Neural cell (in vitro differentiated cells): Measurements from ENCODE around the gene CDC20. TPM values are rescaled to one million over a fixed set of nuclear protein-coding genes. Genes with fewer than 3 reads are reported as not detected.

Source experiments
- H2AFZ ChIP-seq: fragments of 200-600, 300-800 bp; sonication (generic), shearing (Covaris generic); 2 replicates; pipeline ENCODE4 v1.6.0; 2014; ENCODE audit warnings: low read depth, mild to moderate bottlenecking, antibody characterized with exemption, low read length, moderate library complexity
- H3F3A ChIP-seq: fragments of 200-600 bp; shearing (Covaris generic); 2 replicates; pipeline ENCODE4 v1.6.1; 2016; ENCODE audit warnings: mild to moderate bottlenecking, moderate library complexity, mixed read lengths, antibody characterized with exemption, low read length; ENCODE audit not compliant: insufficient read depth, poor library complexity, severe bottlenecking
- H3K27ac ChIP-seq: fragments of 200-600, 300-800 bp; sonication (generic), shearing (Covaris generic); 2 replicates; pipeline ENCODE4 v1.5.1; 2014; ENCODE audit warnings: mild to moderate bottlenecking, low read length, moderate library complexity
- H3K27me3 ChIP-seq: fragments of 300-800, 200-600 bp; sonication (generic), shearing (Covaris generic); 2 replicates; pipeline ENCODE4 v1.6.0; 2014; ENCODE audit warnings: mild to moderate bottlenecking, low read depth, low read length, moderate library complexity; ENCODE audit not compliant: insufficient read depth
- H3K36me3 ChIP-seq: fragments of 300-800, 200-600 bp; sonication (generic), shearing (Covaris generic); 2 replicates; pipeline ENCODE4 v1.5.1; 2014; ENCODE audit warnings: mild to moderate bottlenecking, antibody characterized with exemption, low read length, moderate library complexity; ENCODE audit not compliant: insufficient read depth
- H3K4me2 ChIP-seq: fragments of 300-800, 200-600 bp; sonication (generic), shearing (Covaris generic); 2 replicates; pipeline ENCODE4 v1.6.0; 2014; ENCODE audit warnings: mild to moderate bottlenecking, low read length
- H3K4me3 ChIP-seq: fragments of 300-800, 200-600 bp; sonication (generic), shearing (Covaris generic); 2 replicates; pipeline ENCODE4 v1.5.1; 2014; ENCODE audit warnings: mild to moderate bottlenecking, low read length, moderate library complexity
- H3K79me2 ChIP-seq: fragments of 200-600 bp; shearing (Covaris generic); replicated peaks from 2 replicates; pipeline ENCODE4 v1.6.0; 2014; ENCODE audit warnings: mild to moderate bottlenecking, low read length, moderate library complexity; ENCODE audit not compliant: insufficient read depth
- H3K9ac ChIP-seq: fragments of 300-800, 200-600 bp; sonication (generic), shearing (Covaris generic); 2 replicates; pipeline ENCODE4 v1.6.1; 2016; ENCODE audit warnings: mild to moderate bottlenecking, low read length, mixed read lengths
- H3K9me2 ChIP-seq: fragments of 200-600 bp; shearing (Covaris generic); 2 replicates; pipeline ENCODE4 v1.6.1; 2016; ENCODE audit warnings: mild to moderate bottlenecking, low read length, mixed read lengths; ENCODE audit not compliant: insufficient read depth
- H3K9me3 ChIP-seq: fragments of 200-600, 300-800 bp; sonication (generic), shearing (Covaris generic); 2 replicates; pipeline ENCODE4 v1.6.1; 2016; ENCODE audit warnings: mild to moderate bottlenecking, mixed run types, low read length, moderate library complexity, mixed read lengths
- H4K20me1 ChIP-seq: fragments of 200-600 bp; shearing (Covaris generic); 2 replicates; pipeline ENCODE4 v1.6.1; 2016; ENCODE audit warnings: mild to moderate bottlenecking, mixed run types; ENCODE audit not compliant: insufficient read depth
- EP300 ChIP-seq: fragments of 450-650 bp; conservative IDR thresholded peaks from 2 replicates; pipeline ENCODE4 v1.6.1; 2014; ENCODE audit warnings: antibody characterized with exemption, mild to moderate bottlenecking, moderate library complexity; ENCODE audit not compliant: poor library complexity, severe bottlenecking
- EZH2 ChIP-seq: fragments of 200-600, 300-800 bp; shearing (Covaris generic), sonication (generic); IDR thresholded peaks from 2 replicates; pipeline ENCODE4 v1.6.1; 2014; ENCODE audit warnings: antibody characterized with exemption, low read length, borderline replicate concordance, mild to moderate bottlenecking; ENCODE audit not compliant: insufficient read depth, poor library complexity, severe bottlenecking
- MXI1 ChIP-seq: fragments of 450-650 bp; conservative IDR thresholded peaks from 2 replicates; pipeline ENCODE4 v1.6.1; 2014; ENCODE audit warnings: antibody characterized with exemption, mild to moderate bottlenecking; ENCODE audit not compliant: poor library complexity, severe bottlenecking
- POLR2AphosphoS5 ChIP-seq: IDR thresholded peaks from 2 replicates; pipeline ENCODE4 v1.6.1; 2012
- RAD21 ChIP-seq: fragments of 450-650 bp; conservative IDR thresholded peaks from 2 replicates; pipeline ENCODE4 v1.6.1; 2014; ENCODE audit warnings: antibody characterized with exemption, mild to moderate bottlenecking, moderate library complexity
- SMC3 ChIP-seq: fragments of 450-650 bp; conservative IDR thresholded peaks from 2 replicates; pipeline ENCODE4 v1.6.1; 2014; ENCODE audit warnings: antibody characterized with exemption, mild to moderate bottlenecking, moderate library complexity; ENCODE audit not compliant: poor library complexity
- TAF1 ChIP-seq: IDR thresholded peaks from 2 replicates; pipeline ENCODE4 v1.6.1; 2012; ENCODE audit warnings: low read depth
- polyA plus RNA-seq: library from polyadenylated mRNA; depleted of rRNA; stranded (reverse); fragments of >200 nt; gene quantifications from 2 replicates; pipeline ENCODE4 v1.2.3, GENCODE V29; 2014
- TF ChIP-seq, protein P1 (sequence below): fragments of 450-650 bp; IDR thresholded peaks from 2 replicates; pipeline ENCODE4 v1.5.1; 2014; ENCODE audit warnings: antibody characterized with exemption, mild to moderate bottlenecking, moderate library complexity; ENCODE audit not compliant: poor library complexity, severe bottlenecking
- TF ChIP-seq, protein P2 (sequence below): IDR thresholded peaks from 2 replicates; pipeline ENCODE4 v1.6.1; 2012; ENCODE audit warnings: borderline replicate concordance

CDC20 gene
- polyA plus RNA-seq, 1 donor from 2014 or later: 2.8 TPM

DNA sequence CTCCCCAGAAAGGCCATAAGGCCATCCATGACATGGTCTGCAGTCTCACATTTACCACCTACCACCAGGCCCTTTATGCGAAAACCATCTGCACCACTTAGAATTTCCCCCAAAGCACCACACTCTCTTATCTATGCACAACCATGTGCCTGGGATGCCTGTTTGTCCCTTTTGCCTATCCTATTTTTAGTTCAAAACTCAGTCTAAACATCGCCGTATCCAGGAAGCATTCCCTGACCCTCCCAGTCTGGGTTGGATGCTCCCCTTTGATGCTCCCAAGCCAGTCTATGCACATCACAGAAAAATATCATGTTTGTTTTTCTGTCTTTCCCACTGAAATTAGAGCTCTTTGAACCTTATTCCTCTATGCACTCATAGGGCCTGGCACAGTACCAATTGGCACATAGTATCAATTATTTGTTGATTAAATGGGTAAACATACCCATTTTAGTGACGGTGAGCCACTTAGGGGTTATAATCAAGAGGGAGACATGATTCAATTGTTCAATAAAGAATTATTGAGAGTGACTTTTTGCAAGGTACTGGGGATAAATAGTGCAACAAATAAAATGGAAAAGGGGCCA, 14.4 kb upstream of the CDC20 start:
- Histone ChIP-seq H3K4me3 (no peak overlapping the region), H3K9ac (no peak overlapping the region), H2AFZ (no peak overlapping the region), H3K4me2 (no peak overlapping the region), H3K36me3 (no peaks in the 10 kb centered on the region), H3K27ac (no peak overlapping the region), H3K9me3 (no peaks in the 10 kb centered on the region), H3F3A (no peaks in the 10 kb centered on the region), H4K20me1 (no peaks in the 10 kb centered on the region), H3K27me3 (peaks cover 7% of the 10 kb centered on the region), H3K9me2 (no peaks in the 10 kb centered on the region), H3K79me2 (no peaks in the 10 kb centered on the region)
- no peak for TF ChIP-seq MXI1
- TF ChIP-seq TAF1: no peak
- TF ChIP-seq RAD21: no peak
- TF ChIP-seq, protein P1, sequence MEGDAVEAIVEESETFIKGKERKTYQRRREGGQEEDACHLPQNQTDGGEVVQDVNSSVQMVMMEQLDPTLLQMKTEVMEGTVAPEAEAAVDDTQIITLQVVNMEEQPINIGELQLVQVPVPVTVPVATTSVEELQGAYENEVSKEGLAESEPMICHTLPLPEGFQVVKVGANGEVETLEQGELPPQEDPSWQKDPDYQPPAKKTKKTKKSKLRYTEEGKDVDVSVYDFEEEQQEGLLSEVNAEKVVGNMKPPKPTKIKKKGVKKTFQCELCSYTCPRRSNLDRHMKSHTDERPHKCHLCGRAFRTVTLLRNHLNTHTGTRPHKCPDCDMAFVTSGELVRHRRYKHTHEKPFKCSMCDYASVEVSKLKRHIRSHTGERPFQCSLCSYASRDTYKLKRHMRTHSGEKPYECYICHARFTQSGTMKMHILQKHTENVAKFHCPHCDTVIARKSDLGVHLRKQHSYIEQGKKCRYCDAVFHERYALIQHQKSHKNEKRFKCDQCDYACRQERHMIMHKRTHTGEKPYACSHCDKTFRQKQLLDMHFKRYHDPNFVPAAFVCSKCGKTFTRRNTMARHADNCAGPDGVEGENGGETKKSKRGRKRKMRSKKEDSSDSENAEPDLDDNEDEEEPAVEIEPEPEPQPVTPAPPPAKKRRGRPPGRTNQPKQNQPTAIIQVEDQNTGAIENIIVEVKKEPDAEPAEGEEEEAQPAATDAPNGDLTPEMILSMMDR: no peak
- no peak for TF ChIP-seq POLR2AphosphoS5
- no peak for TF ChIP-seq SMC3
- TF ChIP-seq EP300: no peak
- TF ChIP-seq, protein P2, sequence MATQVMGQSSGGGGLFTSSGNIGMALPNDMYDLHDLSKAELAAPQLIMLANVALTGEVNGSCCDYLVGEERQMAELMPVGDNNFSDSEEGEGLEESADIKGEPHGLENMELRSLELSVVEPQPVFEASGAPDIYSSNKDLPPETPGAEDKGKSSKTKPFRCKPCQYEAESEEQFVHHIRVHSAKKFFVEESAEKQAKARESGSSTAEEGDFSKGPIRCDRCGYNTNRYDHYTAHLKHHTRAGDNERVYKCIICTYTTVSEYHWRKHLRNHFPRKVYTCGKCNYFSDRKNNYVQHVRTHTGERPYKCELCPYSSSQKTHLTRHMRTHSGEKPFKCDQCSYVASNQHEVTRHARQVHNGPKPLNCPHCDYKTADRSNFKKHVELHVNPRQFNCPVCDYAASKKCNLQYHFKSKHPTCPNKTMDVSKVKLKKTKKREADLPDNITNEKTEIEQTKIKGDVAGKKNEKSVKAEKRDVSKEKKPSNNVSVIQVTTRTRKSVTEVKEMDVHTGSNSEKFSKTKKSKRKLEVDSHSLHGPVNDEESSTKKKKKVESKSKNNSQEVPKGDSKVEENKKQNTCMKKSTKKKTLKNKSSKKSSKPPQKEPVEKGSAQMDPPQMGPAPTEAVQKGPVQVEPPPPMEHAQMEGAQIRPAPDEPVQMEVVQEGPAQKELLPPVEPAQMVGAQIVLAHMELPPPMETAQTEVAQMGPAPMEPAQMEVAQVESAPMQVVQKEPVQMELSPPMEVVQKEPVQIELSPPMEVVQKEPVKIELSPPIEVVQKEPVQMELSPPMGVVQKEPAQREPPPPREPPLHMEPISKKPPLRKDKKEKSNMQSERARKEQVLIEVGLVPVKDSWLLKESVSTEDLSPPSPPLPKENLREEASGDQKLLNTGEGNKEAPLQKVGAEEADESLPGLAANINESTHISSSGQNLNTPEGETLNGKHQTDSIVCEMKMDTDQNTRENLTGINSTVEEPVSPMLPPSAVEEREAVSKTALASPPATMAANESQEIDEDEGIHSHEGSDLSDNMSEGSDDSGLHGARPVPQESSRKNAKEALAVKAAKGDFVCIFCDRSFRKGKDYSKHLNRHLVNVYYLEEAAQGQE: no peak
- no peak for TF ChIP-seq EZH2

DNA sequence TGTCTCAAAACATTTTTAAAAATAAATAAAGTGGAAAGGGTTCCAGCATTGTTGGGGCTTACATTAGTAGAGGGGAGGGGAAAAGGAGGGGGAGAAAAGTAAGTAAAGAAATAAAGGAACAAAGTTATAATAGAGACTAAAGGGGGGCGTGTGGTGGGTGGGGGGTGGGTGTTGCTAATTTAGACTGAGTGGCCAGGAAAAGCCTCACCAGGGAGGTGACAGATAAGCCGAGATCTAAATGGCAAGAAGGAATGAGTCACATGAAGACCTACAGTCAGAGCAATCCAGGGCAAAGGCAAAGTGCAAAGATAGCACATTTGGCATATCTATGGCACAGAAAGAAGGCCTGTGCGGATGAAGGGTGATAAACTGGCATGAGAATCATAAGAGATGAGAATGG, 13.7 kb upstream of the CDC20 start:
- Histone ChIP-seq H3K27ac (no peak overlapping the region), H3F3A (no peaks in the 10 kb centered on the region), H3K36me3 (no peaks in the 10 kb centered on the region), H3K27me3 (peaks cover 11% of the 10 kb centered on the region), H3K9me3 (no peaks in the 10 kb centered on the region), H2AFZ (no peak overlapping the region), H3K9me2 (no peaks in the 10 kb centered on the region), H3K79me2 (no peaks in the 10 kb centered on the region), H3K4me2 (no peak overlapping the region), H4K20me1 (no peaks in the 10 kb centered on the region), H3K4me3 (no peak overlapping the region), H3K9ac (no peak overlapping the region)
- no peak for TF ChIP-seq MXI1
- no peak for TF ChIP-seq TAF1
- no peak for TF ChIP-seq SMC3
- no peak for TF ChIP-seq EP300
- TF ChIP-seq, protein P2: no peak
- no peak for TF ChIP-seq RAD21
- TF ChIP-seq, protein P1: no peak
- no peak for TF ChIP-seq EZH2
- TF ChIP-seq POLR2AphosphoS5: no peak
